NT2/D1 (cell line): ENCODE data around the gene GIMAP8.

Experiments
- YY1 ChIP-seq: IDR thresholded peaks from 2 replicates; pipeline ENCODE4 v1.6.1; 2011; ENCODE audit not compliant: insufficient read length, insufficient read depth
- ZNF274 ChIP-seq: IDR thresholded peaks from 2 replicates; pipeline ENCODE4 v1.6.1; 2011; ENCODE audit warnings: mild to moderate bottlenecking, low read depth, low read length

DNA sequence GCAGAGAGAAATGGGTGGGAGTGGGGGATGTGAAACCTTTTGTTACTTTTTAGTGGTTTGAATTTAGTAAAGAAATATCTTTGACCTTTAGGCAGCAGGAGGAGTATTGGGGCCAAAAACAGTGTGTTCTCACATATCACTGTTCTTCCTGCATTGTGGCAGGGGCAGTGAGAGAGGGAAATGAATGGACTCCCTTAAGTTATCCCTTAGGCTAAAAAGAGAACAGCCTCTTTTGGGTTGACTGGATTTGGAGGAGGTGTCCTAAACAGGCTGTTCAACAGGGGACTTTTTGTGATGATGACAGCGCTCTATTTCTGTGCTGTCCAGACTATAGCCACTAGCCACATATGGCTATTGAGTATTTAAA, 49.0 kb upstream of the GIMAP8 start:
- TF ChIP-seq YY1 = no peak
- no peak for TF ChIP-seq ZNF274
